A673 (cell line): ENCODE measurements around the gene INO80B. TPM values are rescaled to one million over a fixed set of nuclear protein-coding genes. Genes with fewer than 3 reads are reported as not detected.

Experiments used
- BruUV-seq: library from RNA; stranded (reverse); fragments of 400-500 nt; replicated peaks from 2 replicates; lab custom pipeline; 2021; lab: Mats Ljungman, UMichigan
- CTCF ChIA-PET: fragments of 300-600 bp; sonication (Branson Sonifier 250); formaldehyde crosslinking; loops from one replicate; lab custom pipeline; 2022; ENCODE audit warnings: antibody characterized with exemption; lab: Charles Lee
- POLR2A ChIA-PET: fragments of 300-600 bp; sonication (Branson Sonifier 250); formaldehyde crosslinking; loops from one replicate; lab custom pipeline; 2022; ENCODE audit warnings: antibody characterized with exemption; ENCODE audit not compliant: low non-redundant PET; lab: Charles Lee
- DNase-seq: peaks from one replicate; pipeline ENCODE4 v3.0.0-alpha.2; 2015; ENCODE audit warnings: low spot score
- H3K27ac ChIP-seq: fragments of 200-600 bp; sonication (generic); 2 replicates; pipeline ENCODE4 v1.5.1; 2016; ENCODE audit warnings: mixed run types, low read depth, mild to moderate bottlenecking, mixed read lengths, antibody characterized with exemption, low read length; ENCODE audit not compliant: poor library complexity, severe bottlenecking
- H3K27me3 ChIP-seq: fragments of 200-600 bp; sonication (generic); replicated peaks from 2 replicates; pipeline ENCODE4 v1.6.1; 2017; ENCODE audit warnings: mixed run types, low read depth, mild to moderate bottlenecking, mixed read lengths, antibody characterized with exemption, low read length; ENCODE audit not compliant: insufficient read depth, poor library complexity
- H3K36me3 ChIP-seq: fragments of 200-600 bp; sonication (generic); 2 replicates; pipeline ENCODE4 v1.6.1; 2016; ENCODE audit warnings: mixed run types, mild to moderate bottlenecking, mixed read lengths, antibody characterized with exemption, low read length; ENCODE audit not compliant: insufficient read depth, poor library complexity, severe bottlenecking
- H3K4me1 ChIP-seq: fragments of 200-600 bp; sonication (generic); 2 replicates; pipeline ENCODE4 v1.6.1; 2017; ENCODE audit warnings: mixed run types, mild to moderate bottlenecking, mixed read lengths, antibody characterized with exemption, low read length; ENCODE audit not compliant: insufficient read depth, poor library complexity, severe bottlenecking
- H3K4me3 ChIP-seq: fragments of 200-600 bp; sonication (generic); 2 replicates; pipeline ENCODE4 v1.5.1; 2016; ENCODE audit warnings: low read depth, mixed run types, mild to moderate bottlenecking, mixed read lengths, low read length; ENCODE audit not compliant: poor library complexity, severe bottlenecking
- H3K9me3 ChIP-seq: fragments of 200-600 bp; sonication (generic); 2 replicates; pipeline ENCODE4 v1.6.1; 2016; ENCODE audit warnings: mixed run types, low read depth, mild to moderate bottlenecking, mixed read lengths, antibody characterized with exemption, low read length; ENCODE audit not compliant: poor library complexity, severe bottlenecking
- CTCF ChIP-seq: fragments of 300-800, 200-600 bp; sonication (generic); conservative IDR thresholded peaks from 2 replicates; pipeline ENCODE4 v1.5.1; 2017; ENCODE audit warnings: low read depth, mild to moderate bottlenecking, antibody characterized with exemption, low read length, moderate library complexity, mixed read lengths
- EZH2 ChIP-seq: fragments of 200-600 bp; sonication (generic); IDR thresholded peaks from 2 replicates; pipeline ENCODE4 v1.6.1; 2017; ENCODE audit warnings: borderline replicate concordance, low read depth, mild to moderate bottlenecking, mixed read lengths, antibody characterized with exemption, low read length; ENCODE audit not compliant: poor library complexity, severe bottlenecking
- intact Hi-C: fragments of 100-400 bp; cut with micrococcal nuclease; formaldehyde crosslinking; loops from one replicate; pipeline ENCODE4 v1.10.0; 2022; ENCODE audit not compliant: unreplicated experiment
- total RNA-seq: library from RNA; stranded (reverse); gene quantifications from 2 replicates; pipeline ENCODE4 v1.2.3, GENCODE V29; 2021

INO80B gene
- total RNA-seq, 1 experiment from 2014 or later = 29.9 TPM

DNA sequence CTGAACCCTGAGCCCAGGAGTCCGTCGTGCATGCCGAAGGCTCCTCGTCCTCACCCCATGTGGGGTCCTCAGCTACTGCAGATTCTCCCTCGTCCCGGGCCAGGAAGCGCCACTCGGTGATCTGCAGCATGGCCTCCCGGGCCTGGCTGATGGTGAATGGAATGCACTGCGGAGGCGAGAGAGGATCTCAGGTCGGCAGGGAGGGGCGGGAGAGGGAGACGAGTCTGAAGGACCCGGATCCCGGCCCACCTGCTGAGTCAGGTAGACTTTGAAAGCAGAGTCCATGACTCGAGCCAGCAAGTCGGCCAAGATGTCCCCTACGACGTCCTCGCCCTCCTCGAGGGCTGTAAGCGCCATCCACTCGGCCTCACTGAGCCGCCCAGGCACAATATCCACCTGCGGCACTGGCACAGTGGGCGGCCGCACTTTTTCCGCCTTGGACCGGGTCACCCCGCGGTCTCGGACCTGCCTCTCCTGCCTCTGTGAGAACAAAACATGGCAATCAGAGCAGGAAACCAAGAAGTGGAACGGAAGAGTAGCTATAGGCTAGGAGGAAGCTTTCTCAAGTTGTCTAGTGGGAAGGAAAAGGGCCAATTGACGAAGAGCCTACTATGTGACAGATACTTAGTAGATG is 39.0 kb upstream of the INO80B start:
- Histone ChIP-seq H3K36me3 (no peaks in the 10 kb centered on the region), H3K27me3 (no peaks in the 10 kb centered on the region), H3K4me3 (no peak overlapping the region), H3K27ac (no peak overlapping the region), H3K9me3 (no peaks in the 10 kb centered on the region), H3K4me1 (no peaks in the 10 kb centered on the region)
- TF ChIP-seq EZH2 (no peak), CTCF (no peak)
- ChIA-PET POLR2A (no interaction called here), CTCF (no interaction called here)
- intact Hi-C loops = no loop called here
- no peak for DNase-seq
- BruUV-seq = no TSS peak

DNA sequence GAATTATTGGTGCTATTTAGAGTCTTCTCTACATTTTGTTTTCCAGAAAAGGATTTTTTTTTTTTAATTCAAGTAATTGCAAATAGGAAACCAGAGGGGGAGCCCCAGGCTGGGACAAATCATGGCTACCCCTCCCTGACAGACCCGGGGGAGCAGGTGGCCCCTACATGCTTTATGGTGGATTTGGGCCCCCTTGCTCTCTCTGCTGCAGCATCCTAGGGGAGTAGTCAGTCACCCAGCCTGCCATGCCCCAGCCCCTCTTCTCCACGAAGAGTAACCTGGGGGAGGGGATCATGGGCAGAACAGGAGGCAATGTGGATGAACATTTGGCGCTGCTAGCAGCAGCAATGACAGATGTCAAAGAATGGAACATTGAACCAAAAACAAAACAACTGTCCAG is 38.1 kb upstream of the INO80B start:
- ChIA-PET POLR2A (no interaction called here), CTCF (no interaction called here)
- H3K4me1 ChIP-seq = peaks cover 4% of the 10 kb centered on the region
- DNase-seq = no peak
- no peak for TF ChIP-seq EZH2
- no peak; the same call in 1 of the 2 replicates for TF ChIP-seq CTCF
- BruUV-seq = no TSS peak
- no peak overlapping the region for H3K4me3 ChIP-seq
- no peaks in the 10 kb centered on the region for H3K27me3 ChIP-seq
- no peaks in the 10 kb centered on the region for H3K36me3 ChIP-seq
- intact Hi-C loops = no loop called here
- H3K27ac ChIP-seq = no peak overlapping the region
- H3K9me3 ChIP-seq = no peaks in the 10 kb centered on the region

- Histone ChIP-seq H3K4me3 (no peak overlapping the region), H3K27ac (no peak overlapping the region), H3K9me3 (no peaks in the 10 kb centered on the region), H3K4me1 (peaks cover 4% of the 10 kb centered on the region), H3K27me3 (no peaks in the 10 kb centered on the region), H3K36me3 (no peaks in the 10 kb centered on the region)
- no TSS peak for BruUV-seq
- intact Hi-C loops = no loop called here
- no peak for TF ChIP-seq EZH2
- TF ChIP-seq CTCF = no peak
- POLR2A ChIA-PET = no interaction called here
- no peak for DNase-seq
- CTCF ChIA-PET = no interaction called here
These were observed 37.7 kb upstream of the INO80B start for GRCh38 chr2:74417197-74417596.
